Pancreas (tissue), 10 donors: ENCODE data around the gene DGLUCY. TPM values are rescaled to one million over a fixed set of nuclear protein-coding genes. Genes with fewer than 3 reads are reported as not detected.

Source experiments
- ATAC-seq, 4 donors: fragments of 200-7000 bp; cut with Tn5 transposase; one replicate each; pipeline versions ENCODE4 v1.8.0 to v1.9.1; 2020; ENCODE audit warnings: mild to moderate bottlenecking in 4 of 4, moderate library complexity in 4 of 4
- DNase-seq, 6 donors: peaks; one replicate each; pipeline ENCODE4 v3.0.0-alpha.2; 2020
- FAIRE-seq: peaks from 2 replicates; lab custom pipeline; 2012; peaks lifted over from hg19 to GRCh38; lab: Jason Lieb, UNC
- H3K27ac ChIP-seq, 4 donors: fragments of 200-600 bp; sonication (generic); 1 replicate in 3 of 4; 2 replicates in 1 of 4; pipeline versions ENCODE4 v1.5.0 to v1.8.0; 2020
- H3K27me3 ChIP-seq, 4 donors: fragments of 200-600 bp; one replicate each; pipeline ENCODE4 v1.8.0; 2021
- H3K36me3 ChIP-seq, 3 donors: fragments of 200-600 bp; sonication (generic) in 1 of 3; one replicate each; pipeline versions ENCODE4 v1.5.0 to v1.8.0; 2020 to 2021
- H3K4me1 ChIP-seq, 3 donors: fragments of 200-600 bp; one replicate each; pipeline ENCODE4 v1.8.0; 2021
- H3K4me3 ChIP-seq, 4 donors: fragments of 200-600 bp; sonication (generic) in 2 of 4; one replicate each; pipeline versions ENCODE4 v1.5.0 to v1.8.0; 2020 to 2021
- H3K9me3 ChIP-seq, 4 donors: fragments of 200-600 bp; one replicate each; pipeline ENCODE4 v1.8.0; 2021
- WGBS, 2 donors: extraction: QIAGEN DNeasy Blood & Tissue Kit; methylation state at CpG; one replicate each; pipeline ENCODE4 v1.1.7; 2013; 5-methylcytosine and 5-hydroxymethylcytosine counted together
- intact Hi-C, 3 donors: fragments of 100-400 bp; cut with DNase I; formaldehyde crosslinking; loops; one replicate each; pipeline versions ENCODE4 v1.11.1 to v1.14.2; 2022
- polyA plus RNA-seq, 2 donors: library from polyadenylated mRNA; stranded (reverse); fragments of 200-250 nt; gene quantifications; one replicate each; pipeline ENCODE4 v1.2.3, GENCODE V29; 2013
- total RNA-seq, 6 donors: library from RNA; stranded (reverse); fragmentation: NEBNext Ultra II Directional in 4 of 6; extraction: Animal tissue kit (Norgen Biotek cat#: 25700) in 4 of 6; gene quantifications; one replicate each; pipeline versions ENCODE4 v1.2.1 to v1.2.4, GENCODE V29; 2021 to 2023
- TF ChIP-seq, protein P1 (sequence below), 4 donors: fragments of 200-600 bp; sonication (generic) in 3 of 4; IDR thresholded peaks; one replicate each; pipeline versions ENCODE4 v1.5.0 to v1.8.0; 2021; ENCODE audit warnings: antibody characterized with exemption in 4 of 4
- donor health status: healthy with polysubstance abuse.
- donor health status: DM: no; HTN: no; CAD: no; lungs with moderate emphysema.
- donor health status: DM: no; HTN: no; CAD: no.
- donor health status: control.
- donor health status: control.
- donor health status: Bipolar disorder and iron deficiency.
- donor health status: DM: yes; HTN: yes; CAD: no.
- donor health status: DM: no; HTN: no; CAD: no.
- donor health status: DM: no; HTN: no; CAD: no.
- donor health status: DM: yes; HTN: yes; CAD: no.

The DGLUCY gene
- total and polyA plus RNA-seq, 8 donors, result 11.9 to 43.4 (median 23.1) TPM

DNA sequence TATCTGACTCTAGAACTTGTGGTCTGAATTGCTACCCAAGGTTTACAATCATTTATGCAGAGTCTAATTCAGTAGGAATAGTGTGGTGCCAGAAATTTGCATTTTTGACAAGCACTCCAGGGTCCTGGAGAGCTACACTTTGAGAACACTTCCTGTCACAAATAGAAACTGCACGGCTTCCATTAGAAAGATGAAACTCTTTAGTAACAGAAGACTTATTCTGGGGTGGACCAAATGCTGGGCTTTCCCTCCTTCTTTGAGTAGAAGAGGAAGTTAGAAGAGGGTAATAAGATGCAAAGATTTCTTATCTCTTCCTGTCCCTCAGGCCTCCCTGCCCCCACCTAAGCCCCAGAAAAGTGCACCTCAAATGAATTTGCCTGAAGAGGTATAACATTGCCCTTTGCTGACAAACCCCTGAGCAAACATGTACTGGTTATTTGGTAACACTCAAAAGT is 28.4 kb downstream of the DGLUCY start:
- DNase-seq, result no peak
- FAIRE-seq, result no peak
- Histone ChIP-seq H3K4me1 (peaks cover 10 to 12% (median 12%) of the 10 kb centered on the region in 3 donors), H3K9me3 (no peaks in the 10 kb centered on the region), H3K4me3 (no peak overlapping the region), H3K27ac (no peak overlapping the region), H3K36me3 (peaks cover 0 to 13% (median 0%) of the 10 kb centered on the region in 3 donors), H3K27me3 (no peaks in the 10 kb centered on the region)
- no peak for ATAC-seq
- WGBS, 2 donors, result 80 to 85% methylated on average over 1 of the region's 1 CpG
- intact Hi-C loops, result no loop called here
- TF ChIP-seq, protein P1, sequence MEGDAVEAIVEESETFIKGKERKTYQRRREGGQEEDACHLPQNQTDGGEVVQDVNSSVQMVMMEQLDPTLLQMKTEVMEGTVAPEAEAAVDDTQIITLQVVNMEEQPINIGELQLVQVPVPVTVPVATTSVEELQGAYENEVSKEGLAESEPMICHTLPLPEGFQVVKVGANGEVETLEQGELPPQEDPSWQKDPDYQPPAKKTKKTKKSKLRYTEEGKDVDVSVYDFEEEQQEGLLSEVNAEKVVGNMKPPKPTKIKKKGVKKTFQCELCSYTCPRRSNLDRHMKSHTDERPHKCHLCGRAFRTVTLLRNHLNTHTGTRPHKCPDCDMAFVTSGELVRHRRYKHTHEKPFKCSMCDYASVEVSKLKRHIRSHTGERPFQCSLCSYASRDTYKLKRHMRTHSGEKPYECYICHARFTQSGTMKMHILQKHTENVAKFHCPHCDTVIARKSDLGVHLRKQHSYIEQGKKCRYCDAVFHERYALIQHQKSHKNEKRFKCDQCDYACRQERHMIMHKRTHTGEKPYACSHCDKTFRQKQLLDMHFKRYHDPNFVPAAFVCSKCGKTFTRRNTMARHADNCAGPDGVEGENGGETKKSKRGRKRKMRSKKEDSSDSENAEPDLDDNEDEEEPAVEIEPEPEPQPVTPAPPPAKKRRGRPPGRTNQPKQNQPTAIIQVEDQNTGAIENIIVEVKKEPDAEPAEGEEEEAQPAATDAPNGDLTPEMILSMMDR (IDR thresholded peaks at IDR 0.05), result no peak

DNA sequence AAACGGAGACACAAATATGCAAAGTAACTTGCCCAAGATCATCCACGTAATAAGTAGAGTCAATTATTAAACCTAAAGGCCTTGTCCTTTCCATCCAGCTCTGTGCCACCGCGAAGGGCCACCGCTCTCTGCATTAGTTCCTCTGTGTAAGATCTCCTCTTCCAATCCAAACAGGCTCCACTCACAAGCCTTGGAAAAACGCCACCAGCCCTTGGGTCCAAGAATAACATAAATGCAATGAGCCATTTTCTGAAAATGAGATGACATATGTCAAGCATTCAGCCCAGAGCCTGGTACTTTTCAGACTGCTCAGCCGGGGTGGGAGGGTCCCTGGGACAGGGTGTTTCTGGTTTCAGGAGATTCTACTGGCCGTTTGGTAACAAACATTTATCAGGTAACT is 30.0 kb downstream of the DGLUCY start:
- H3K4me1 ChIP-seq, result peaks cover 10 to 12% (median 12%) of the 10 kb centered on the region in 3 donors
- intact Hi-C loops, result no loop called here
- no peak overlapping the region for H3K4me3 ChIP-seq
- WGBS, 2 donors, result 31 to 33% methylated on average over 8 of the region's 8 CpGs
- ATAC-seq, result peak; percentile 82 to 89 (median 84)
- peak overlapping the region; percentile 33 to 53 (median 36) for H3K27ac ChIP-seq
- TF ChIP-seq, protein P1 (IDR thresholded peaks at IDR 0.05), result no peak
- peaks cover 0 to 14% (median 0%) of the 10 kb centered on the region in 3 donors for H3K36me3 ChIP-seq
- no peaks in the 10 kb centered on the region for H3K27me3 ChIP-seq
- FAIRE-seq, result no peak
- DNase-seq, result peak; percentile 51 to 78 (median 64)
- H3K9me3 ChIP-seq, result no peaks in the 10 kb centered on the region

DNA sequence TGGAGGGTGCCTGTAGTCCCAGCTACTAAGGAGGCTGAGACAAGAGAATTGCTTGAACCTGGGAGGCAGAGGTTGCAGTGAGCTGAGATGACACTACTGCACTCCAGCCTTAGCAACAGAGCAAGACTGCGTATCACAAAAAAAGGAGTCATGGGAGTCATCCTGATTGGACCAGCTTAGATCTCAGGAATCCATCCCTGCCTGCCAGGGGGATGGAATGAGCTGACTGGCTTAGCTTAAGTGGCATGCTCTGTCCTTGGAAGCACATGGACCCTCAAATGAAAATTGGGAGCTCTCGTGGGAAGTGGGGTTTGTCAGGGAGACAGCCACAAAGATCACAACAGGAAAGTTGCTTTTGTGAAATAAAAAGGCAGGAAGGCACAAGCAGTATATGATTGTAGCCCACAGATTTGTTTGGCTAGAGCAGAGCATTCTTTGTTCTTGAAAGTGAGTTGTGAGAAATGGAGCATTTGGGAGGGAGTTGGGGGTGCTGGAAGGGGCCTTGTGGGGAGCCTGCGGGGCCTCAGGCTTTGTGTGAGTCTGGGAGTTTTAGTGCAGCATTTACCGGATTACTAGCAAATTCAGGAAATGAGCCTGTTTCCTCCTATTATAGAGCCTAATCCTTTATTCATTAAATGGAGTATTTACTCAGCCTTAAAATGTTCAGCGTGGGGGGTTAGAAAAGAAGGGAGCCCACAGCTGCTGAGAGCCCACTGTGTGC is 30.7 kb downstream of the DGLUCY start:
- intact Hi-C loops, result no loop called here
- Histone ChIP-seq H3K4me1 (peaks cover 12 to 17% (median 13%) of the 10 kb centered on the region in 3 donors), H3K9me3 (no peaks in the 10 kb centered on the region), H3K36me3 (peaks cover 0 to 14% (median 0%) of the 10 kb centered on the region in 3 donors), H3K4me3 (no peak overlapping the region), H3K27me3 (no peaks in the 10 kb centered on the region), H3K27ac (peak overlapping the region; percentile 33 to 53 (median 36))
- no peak for DNase-seq
- FAIRE-seq, result no peak
- WGBS, 2 donors, result 92 to 93% methylated on average over 5 of the region's 5 CpGs
- no peak for ATAC-seq
- TF ChIP-seq, protein P1 (IDR thresholded peaks at IDR 0.05), result no peak

DNA sequence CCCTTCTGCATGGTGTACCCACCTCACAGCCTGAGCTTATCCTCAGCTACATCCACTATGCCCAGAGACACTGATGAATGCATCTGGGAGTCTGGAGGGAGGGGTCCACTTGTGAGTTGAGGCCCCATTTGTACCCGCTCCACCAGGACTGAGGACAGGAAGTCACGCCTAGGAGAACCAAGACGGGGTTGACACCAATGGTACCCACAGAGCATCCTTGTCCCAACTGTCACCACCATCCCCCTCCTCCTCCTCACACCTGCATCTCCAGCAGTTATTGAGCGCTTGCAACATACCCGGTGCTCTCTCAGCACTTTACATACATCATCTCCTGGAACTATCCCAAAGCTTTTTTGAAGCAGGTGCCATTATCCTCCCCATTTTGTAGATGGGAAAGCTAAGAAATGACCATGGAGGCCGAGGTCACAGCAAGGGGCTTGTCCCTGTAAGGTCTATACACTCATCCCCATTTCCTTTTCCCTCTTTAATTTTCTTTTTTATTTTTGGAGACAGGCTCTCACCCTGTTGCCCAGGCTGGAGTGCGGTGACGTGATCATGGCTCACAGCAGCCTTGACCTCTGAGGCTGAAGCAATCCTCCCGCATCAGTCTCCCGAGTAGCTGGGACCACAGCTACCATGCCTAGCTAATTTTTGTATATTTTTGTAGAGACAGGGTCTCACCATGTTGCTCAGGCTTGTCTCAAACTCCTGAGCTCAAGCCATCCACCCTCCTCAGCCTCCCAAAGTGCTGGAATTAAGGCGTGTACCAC is 31.7 kb downstream of the DGLUCY start:
- H3K9me3 ChIP-seq, result no peaks in the 10 kb centered on the region
- ATAC-seq (no peak), DNase-seq (no peak), FAIRE-seq (no peak)
- peaks cover 12 to 17% (median 16%) of the 10 kb centered on the region in 3 donors for H3K4me1 ChIP-seq
- H3K27ac ChIP-seq, result no peak overlapping the region
- no peak overlapping the region for H3K4me3 ChIP-seq
- 91 to 94% methylated on average over 11 of the region's 11 CpGs for WGBS, 2 donors
- TF ChIP-seq, protein P1 (IDR thresholded peaks at IDR 0.05), result no peak
- intact Hi-C loops, result no loop called here
- H3K36me3 ChIP-seq, result peaks cover 0 to 14% (median 0%) of the 10 kb centered on the region in 3 donors
- H3K27me3 ChIP-seq, result no peaks in the 10 kb centered on the region
